Measurements from ENCODE around the gene THSD4. TPM values are rescaled to one million over a fixed set of nuclear protein-coding genes. Genes with fewer than 3 reads are reported as not detected.

The THSD4 gene
- polyA plus RNA-seq, 1 donor (not counting 4 experiments of a cell fraction or from before 2014, with no cell fraction given) = 24.5 TPM

DNA sequence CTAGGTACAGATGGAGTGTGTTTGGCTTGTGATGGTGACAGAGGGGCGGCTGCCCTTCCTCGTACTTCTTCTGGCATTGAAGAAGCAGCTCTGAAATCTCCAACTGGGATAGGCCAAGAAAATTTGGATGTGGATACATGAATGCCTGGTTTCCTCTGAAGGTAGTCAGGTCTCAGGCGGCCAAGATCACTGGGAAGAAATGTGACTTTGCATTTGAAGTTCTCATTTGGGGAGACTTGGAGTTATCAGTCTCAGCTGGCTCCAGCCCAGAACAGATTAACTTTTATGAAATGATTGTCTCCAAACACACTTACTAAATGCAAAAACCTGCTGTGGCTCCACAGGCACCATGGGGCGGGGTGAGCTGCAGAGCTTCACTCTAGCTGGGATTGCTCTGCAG is 215.9 kb downstream of the THSD4 start:
- Histone ChIP-seq H3K27me3 (ENCODE audit: control insufficient read depth, extremely low read depth, insufficient read depth, low read length) (no peaks in the 10 kb centered on the region), H3K9me1 (ENCODE audit: control insufficient read depth, extremely low read depth, insufficient read depth, low read length) (no peaks in the 10 kb centered on the region), H3K9ac (ENCODE audit: control insufficient read depth, extremely low read depth, insufficient read depth, low read length) (no peak overlapping the region), H3K4me3 (ENCODE audit: control insufficient read depth in 2 of 3, extremely low read depth in 1 of 3, insufficient read depth in 2 of 3, low read depth in 1 of 3, low read length in 3 of 3) (no peak overlapping the region), H3K27ac (ENCODE audit: control insufficient read depth, insufficient read depth, low read length) (no peak overlapping the region), H3K9me3 (ENCODE audit: control insufficient read depth, low read depth, low read length) (no peaks in the 10 kb centered on the region), H2AFZ (ENCODE audit: control insufficient read depth, low read length) (no peak overlapping the region), H3K4me2 (ENCODE audit: control insufficient read depth, extremely low read depth, insufficient read depth, low read depth, low read length) (no peak overlapping the region), H3K4me1 (ENCODE audit: control insufficient read depth, extremely low read depth, insufficient read depth, low read length) (peaks cover 12% of the 10 kb centered on the region), H3K36me3 (ENCODE audit: control insufficient read depth in 2 of 2, extremely low read depth in 1 of 2, insufficient read depth in 2 of 2, low read length in 2 of 2) (peaks cover 16 to 22% of the 10 kb centered on the region in 2 experiments), H4K20me1 (ENCODE audit: control insufficient read depth, extremely low read depth, insufficient read depth, low read length) (no peaks in the 10 kb centered on the region), H3K79me2 (ENCODE audit: control insufficient read depth, insufficient read depth, low read length) (no peaks in the 10 kb centered on the region)
- dilution Hi-C loops (cut with MboI; ENCODE audit: extremely low pct_ligation_motif_present, low sequenced_read_pairs) = no loop called here
- TF ChIP-seq, protein P1, sequence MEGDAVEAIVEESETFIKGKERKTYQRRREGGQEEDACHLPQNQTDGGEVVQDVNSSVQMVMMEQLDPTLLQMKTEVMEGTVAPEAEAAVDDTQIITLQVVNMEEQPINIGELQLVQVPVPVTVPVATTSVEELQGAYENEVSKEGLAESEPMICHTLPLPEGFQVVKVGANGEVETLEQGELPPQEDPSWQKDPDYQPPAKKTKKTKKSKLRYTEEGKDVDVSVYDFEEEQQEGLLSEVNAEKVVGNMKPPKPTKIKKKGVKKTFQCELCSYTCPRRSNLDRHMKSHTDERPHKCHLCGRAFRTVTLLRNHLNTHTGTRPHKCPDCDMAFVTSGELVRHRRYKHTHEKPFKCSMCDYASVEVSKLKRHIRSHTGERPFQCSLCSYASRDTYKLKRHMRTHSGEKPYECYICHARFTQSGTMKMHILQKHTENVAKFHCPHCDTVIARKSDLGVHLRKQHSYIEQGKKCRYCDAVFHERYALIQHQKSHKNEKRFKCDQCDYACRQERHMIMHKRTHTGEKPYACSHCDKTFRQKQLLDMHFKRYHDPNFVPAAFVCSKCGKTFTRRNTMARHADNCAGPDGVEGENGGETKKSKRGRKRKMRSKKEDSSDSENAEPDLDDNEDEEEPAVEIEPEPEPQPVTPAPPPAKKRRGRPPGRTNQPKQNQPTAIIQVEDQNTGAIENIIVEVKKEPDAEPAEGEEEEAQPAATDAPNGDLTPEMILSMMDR (optimal IDR thresholded peaks at IDR 0.05 in 1 of 3, IDR thresholded peaks at IDR 0.05 in 1 of 3, conservative IDR thresholded peaks at IDR 0.05 in 1 of 3; ENCODE audit: extremely low read depth in 1 of 3, insufficient read depth in 2 of 3, low read length in 3 of 3) = no peak
- TF ChIP-seq EZH2 (IDR thresholded peaks at IDR 0.05; ENCODE audit: low read length) = no peak
- FAIRE-seq (no peak), DNase-seq (ENCODE audit: low read depth, low spot score) (no peak)

DNA sequence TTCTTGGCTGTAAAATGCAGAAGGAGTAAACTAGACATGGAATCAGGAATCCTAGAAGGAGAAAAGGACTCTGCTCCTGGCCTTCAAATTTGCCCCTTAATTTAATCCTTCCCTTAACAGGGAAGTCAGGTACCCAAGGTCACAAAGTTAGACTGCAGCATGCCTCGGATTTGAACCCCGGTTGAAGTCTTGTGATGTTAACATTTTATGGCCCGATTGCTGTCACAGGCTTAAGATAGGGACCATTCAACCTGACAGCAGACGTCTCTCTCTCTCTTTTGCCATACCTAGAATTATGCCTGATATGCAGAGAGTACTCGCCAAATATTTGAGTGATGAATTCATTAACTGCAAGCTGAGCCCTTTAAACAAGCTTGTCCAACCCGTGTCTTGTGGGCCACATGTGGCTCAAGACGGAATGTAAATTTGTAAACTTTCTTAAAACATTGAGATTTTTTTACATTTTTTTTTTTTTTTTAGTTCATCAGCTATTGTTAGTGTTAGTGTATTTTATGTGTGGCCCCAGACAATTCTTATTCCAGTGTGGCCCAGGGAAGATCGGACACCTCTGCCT is 217.2 kb downstream of the THSD4 start:
- no peaks in the 10 kb centered on the region for H3K9me3 ChIP-seq (ENCODE audit: control insufficient read depth, low read depth, low read length)
- H3K4me2 ChIP-seq (ENCODE audit: control insufficient read depth, extremely low read depth, insufficient read depth, low read depth, low read length) = no peak overlapping the region
- no peak overlapping the region for H3K4me3 ChIP-seq (ENCODE audit: control insufficient read depth in 2 of 3, extremely low read depth in 1 of 3, insufficient read depth in 2 of 3, low read depth in 1 of 3, low read length in 3 of 3)
- no peaks in the 10 kb centered on the region for H3K27me3 ChIP-seq (ENCODE audit: control insufficient read depth, extremely low read depth, insufficient read depth, low read length)
- no peaks in the 10 kb centered on the region for H3K79me2 ChIP-seq (ENCODE audit: control insufficient read depth, insufficient read depth, low read length)
- dilution Hi-C loops (cut with MboI; ENCODE audit: extremely low pct_ligation_motif_present, low sequenced_read_pairs) = no loop called here
- H3K9me1 ChIP-seq (ENCODE audit: control insufficient read depth, extremely low read depth, insufficient read depth, low read length) = no peaks in the 10 kb centered on the region
- H3K36me3 ChIP-seq (ENCODE audit: control insufficient read depth in 2 of 2, extremely low read depth in 1 of 2, insufficient read depth in 2 of 2, low read length in 2 of 2) = peaks cover 16 to 22% of the 10 kb centered on the region in 2 experiments
- no peaks in the 10 kb centered on the region for H4K20me1 ChIP-seq (ENCODE audit: control insufficient read depth, extremely low read depth, insufficient read depth, low read length)
- no peak overlapping the region for H3K27ac ChIP-seq (ENCODE audit: control insufficient read depth, insufficient read depth, low read length)
- FAIRE-seq = no peak
- no peak overlapping the region for H3K9ac ChIP-seq (ENCODE audit: control insufficient read depth, extremely low read depth, insufficient read depth, low read length)
- DNase-seq (ENCODE audit: low read depth, low spot score) = no peak
- no peak overlapping the region for H2AFZ ChIP-seq (ENCODE audit: control insufficient read depth, low read length)
- H3K4me1 ChIP-seq (ENCODE audit: control insufficient read depth, extremely low read depth, insufficient read depth, low read length) = peaks cover 25% of the 10 kb centered on the region
- TF ChIP-seq EZH2 (IDR thresholded peaks at IDR 0.05; ENCODE audit: low read length) = no peak
- TF ChIP-seq, protein P1 (optimal IDR thresholded peaks at IDR 0.05 in 1 of 3, IDR thresholded peaks at IDR 0.05 in 1 of 3, conservative IDR thresholded peaks at IDR 0.05 in 1 of 3; ENCODE audit: extremely low read depth in 1 of 3, insufficient read depth in 2 of 3, low read length in 3 of 3) = no peak
